GM12801 (cell line): Measurements from ENCODE around the gene SHH.

Source experiments
- CTCF ChIP-seq: IDR thresholded peaks from one replicate; pipeline ENCODE4 v1.5.1; 2011; ENCODE audit warnings: control low read depth; ENCODE audit not compliant: insufficient read length; ENCODE audit errors: extremely low read depth

The SHH gene

DNA sequence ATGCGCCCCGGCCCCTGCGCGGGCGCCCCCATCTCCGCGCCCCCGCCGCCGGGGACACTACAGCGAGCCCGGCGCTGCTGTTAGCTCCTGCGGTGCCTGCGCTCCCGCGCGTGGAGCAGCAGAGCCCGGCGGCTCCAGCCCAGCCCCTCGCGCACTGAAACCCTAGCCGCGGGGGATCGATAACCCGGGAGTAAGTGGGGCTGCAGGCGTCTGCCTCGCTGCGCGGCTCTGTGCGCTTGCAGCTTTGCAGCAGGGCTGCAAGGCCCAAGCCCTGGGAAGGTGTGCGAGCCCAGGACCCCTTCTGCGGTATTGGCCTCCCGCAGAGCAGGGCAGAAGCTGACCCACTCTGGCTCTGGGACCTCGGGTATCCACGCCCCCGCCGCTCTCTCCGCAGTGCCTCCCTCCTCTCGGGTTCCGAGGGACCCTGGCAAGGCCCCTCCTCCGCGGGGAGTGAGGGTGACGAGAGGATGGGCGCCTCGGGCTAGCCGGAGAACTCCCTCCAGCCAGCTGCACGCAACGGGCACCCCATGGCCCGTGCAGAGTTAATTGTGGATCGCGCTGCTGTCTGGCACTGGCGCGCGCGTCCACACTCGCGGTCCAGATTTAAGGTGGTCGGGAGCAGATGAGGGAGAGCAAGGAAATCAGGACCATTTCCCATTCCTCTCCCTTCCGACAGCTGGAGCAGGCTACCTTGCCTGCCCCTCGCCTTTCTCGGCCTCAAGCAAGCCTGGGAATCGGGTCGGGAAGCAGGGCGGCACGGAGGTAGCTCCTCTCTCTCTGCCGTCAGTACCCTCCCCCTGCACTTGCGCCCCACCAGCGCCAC is 2.1 kb downstream of the SHH start:
- TF ChIP-seq CTCF, result no peak

DNA sequence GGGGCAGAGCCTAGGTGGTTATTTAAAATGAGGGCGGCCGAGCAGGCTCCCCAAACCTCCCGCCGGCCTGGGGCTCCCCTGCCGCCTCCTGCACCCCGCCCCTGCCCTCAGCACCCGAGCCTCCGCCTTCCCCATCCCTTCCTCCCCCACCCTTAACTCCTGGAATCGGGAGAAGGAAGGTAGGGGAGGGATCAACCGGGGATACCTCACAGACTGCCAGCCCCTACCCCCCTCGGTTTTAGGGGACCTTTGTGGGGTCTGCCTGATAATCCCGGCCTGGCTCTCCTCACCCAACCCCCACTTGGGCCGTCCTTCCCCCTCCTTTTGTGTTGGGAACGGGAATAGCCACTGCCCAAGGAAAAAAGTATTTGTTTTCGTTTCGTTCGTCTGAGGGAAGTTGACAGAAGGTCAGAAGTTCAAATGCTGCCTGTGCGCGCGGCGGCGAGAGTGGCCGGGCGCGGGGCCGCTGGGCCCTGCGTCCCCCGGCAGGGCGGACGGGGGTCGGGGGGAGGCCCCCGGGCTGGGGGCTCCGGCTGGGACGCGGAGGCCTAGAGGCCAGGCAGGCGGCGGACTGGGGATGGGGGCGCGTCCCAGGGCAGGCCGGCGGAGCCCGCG is 2.8 kb downstream of the SHH start:
- no peak for TF ChIP-seq CTCF

GRCh38 chr7:155808549-155809331 is 3.5 kb downstream of the SHH start:
- TF ChIP-seq CTCF, result no peak

GRCh38 chr7:155807789-155808548 is 4.3 kb downstream of the SHH start:
- no peak for TF ChIP-seq CTCF

GRCh38 chr7:155807065-155807671 is 5.1 kb downstream of the SHH start:
- no peak for TF ChIP-seq CTCF

DNA sequence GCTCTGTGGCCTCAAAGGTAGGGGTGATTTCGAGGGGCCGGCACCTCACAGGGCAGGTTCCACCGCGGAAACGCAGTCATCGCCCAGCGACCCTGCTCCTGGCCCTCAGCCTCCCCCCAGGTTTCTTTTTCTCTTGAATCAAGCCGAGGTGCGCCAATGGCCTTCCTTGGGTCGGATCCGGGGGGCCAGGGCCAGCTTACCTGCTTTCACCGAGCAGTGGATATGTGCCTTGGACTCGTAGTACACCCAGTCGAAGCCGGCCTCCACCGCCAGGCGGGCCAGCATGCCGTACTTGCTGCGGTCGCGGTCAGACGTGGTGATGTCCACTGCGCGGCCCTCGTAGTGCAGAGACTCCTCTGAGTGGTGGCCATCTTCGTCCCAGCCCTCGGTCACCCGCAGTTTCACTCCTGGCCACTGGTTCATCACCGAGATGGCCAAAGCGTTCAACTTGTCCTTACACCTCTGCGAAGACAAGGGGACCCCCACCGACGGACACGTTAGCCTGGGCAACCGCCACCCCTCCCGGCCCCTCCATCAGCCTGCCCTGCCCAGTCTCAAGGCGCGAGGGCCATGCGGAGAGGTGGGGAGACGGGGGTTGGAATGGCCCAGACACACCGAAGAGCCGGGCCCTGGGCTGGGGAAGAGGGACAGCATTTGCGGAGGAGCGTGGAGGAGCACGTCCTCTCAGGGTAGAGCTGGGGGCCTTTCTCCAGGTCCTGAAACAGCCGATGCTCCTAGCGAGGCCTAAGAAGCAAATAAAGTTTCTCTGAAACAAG is 6.0 kb downstream of the SHH start:
- TF ChIP-seq CTCF, result no peak
